CD8-positive, alpha-beta memory T cell (primary cell): Measurements from ENCODE around the gene BTBD9. TPM values are rescaled to one million over a fixed set of nuclear protein-coding genes. Genes with fewer than 3 reads are reported as not detected.

Experiments used
- CTCF ChIA-PET: fragments of 350-600 bp; sonication (Branson Sonifier 250); formaldehyde crosslinking; loops from one replicate; lab custom pipeline; 2021; ENCODE audit warnings: antibody characterized with exemption; lab: Charles Lee
- POLR2A ChIA-PET: fragments of 350-600 bp; sonication (Branson Sonifier 250); formaldehyde crosslinking; loops from one replicate; lab custom pipeline; 2021; ENCODE audit warnings: antibody characterized with exemption; lab: Charles Lee
- DNase-seq, 5 donors: peaks; one replicate each; pipeline versions ENCODE4 v3.0.0 to v3.0.0-alpha.2; 2020 to 2022; ENCODE audit warnings: mixed read lengths in 1 of 5
- H3K27ac ChIP-seq: one replicate; pipeline ENCODE4 v1.7.0; 2013; ENCODE audit warnings: low read depth, mild to moderate bottlenecking, low read length, moderate library complexity
- H3K27me3 ChIP-seq: 2 replicates; pipeline ENCODE4 v1.7.0; 2013; ENCODE audit warnings: low read length, mild to moderate bottlenecking; ENCODE audit not compliant: insufficient read depth, poor library complexity, severe bottlenecking
- H3K36me3 ChIP-seq: 2 replicates; pipeline ENCODE4 v1.7.0; 2013; ENCODE audit warnings: mild to moderate bottlenecking, low read length, moderate library complexity; ENCODE audit not compliant: insufficient read depth
- H3K4me1 ChIP-seq: 2 replicates; pipeline ENCODE4 v1.7.0; 2013; ENCODE audit warnings: mild to moderate bottlenecking, low read length, moderate library complexity; ENCODE audit not compliant: insufficient read depth
- H3K4me3 ChIP-seq: 2 replicates; pipeline ENCODE4 v1.7.0; 2013; ENCODE audit warnings: mild to moderate bottlenecking, low read length
- H3K9me3 ChIP-seq: 2 replicates; pipeline ENCODE4 v1.7.0; 2013; ENCODE audit warnings: mild to moderate bottlenecking, low read length
- H3K27ac Mint-ChIP-seq, 8 donors: one replicate each; pipeline ENCODE4 v1.8.0; 2020 to 2021; ENCODE audit warnings: mixed read lengths in 8 of 8, mild to moderate bottlenecking in 6 of 8, inconsistent platforms in 3 of 8, moderate library complexity in 3 of 8
- H3K27me3 Mint-ChIP-seq, 2 donors: one replicate each; pipeline ENCODE4 v1.8.0; 2020 to 2021; ENCODE audit warnings: mixed read lengths in 2 of 2, mild to moderate bottlenecking in 1 of 2, moderate library complexity in 1 of 2
- H3K36me3 Mint-ChIP-seq, 3 donors: one replicate each; pipeline ENCODE4 v1.8.0; 2020 to 2021; ENCODE audit warnings: mixed read lengths in 3 of 3, inconsistent platforms in 1 of 3, mild to moderate bottlenecking in 1 of 3
- H3K4me1 Mint-ChIP-seq, 3 donors: one replicate each; pipeline ENCODE4 v1.8.0; 2020 to 2021; ENCODE audit warnings: mixed read lengths in 3 of 3, inconsistent platforms in 1 of 3, mild to moderate bottlenecking in 1 of 3
- H3K4me3 Mint-ChIP-seq, 7 donors: one replicate each; pipeline ENCODE4 v1.8.0; 2020 to 2021; ENCODE audit warnings: mixed read lengths in 7 of 7, mild to moderate bottlenecking in 6 of 7, moderate library complexity in 4 of 7, inconsistent platforms in 2 of 7
- H3K9me3 Mint-ChIP-seq, 5 donors: one replicate each; pipeline ENCODE4 v1.8.0; 2020 to 2022; ENCODE audit warnings: mixed read lengths in 5 of 5, mild to moderate bottlenecking in 3 of 5, moderate library complexity in 2 of 5, inconsistent platforms in 1 of 5
- polyA plus RNA-seq: library from polyadenylated mRNA; unstranded; fragments of 300-500 nt; fragmentation: Illumina TruSeq; gene quantifications from one replicate; pipeline ENCODE4 v1.2.3, GENCODE V29; 2021
- total RNA-seq, 2 experiments: library from RNA; stranded (reverse); gene quantifications; one replicate each; pipeline ENCODE4 v1.2.3, GENCODE V29; 2021

Gene BTBD9
- total and polyA plus RNA-seq, 3 experiments from 2014 or later, result 12.2 to 17.7 (median 14.9) TPM

DNA sequence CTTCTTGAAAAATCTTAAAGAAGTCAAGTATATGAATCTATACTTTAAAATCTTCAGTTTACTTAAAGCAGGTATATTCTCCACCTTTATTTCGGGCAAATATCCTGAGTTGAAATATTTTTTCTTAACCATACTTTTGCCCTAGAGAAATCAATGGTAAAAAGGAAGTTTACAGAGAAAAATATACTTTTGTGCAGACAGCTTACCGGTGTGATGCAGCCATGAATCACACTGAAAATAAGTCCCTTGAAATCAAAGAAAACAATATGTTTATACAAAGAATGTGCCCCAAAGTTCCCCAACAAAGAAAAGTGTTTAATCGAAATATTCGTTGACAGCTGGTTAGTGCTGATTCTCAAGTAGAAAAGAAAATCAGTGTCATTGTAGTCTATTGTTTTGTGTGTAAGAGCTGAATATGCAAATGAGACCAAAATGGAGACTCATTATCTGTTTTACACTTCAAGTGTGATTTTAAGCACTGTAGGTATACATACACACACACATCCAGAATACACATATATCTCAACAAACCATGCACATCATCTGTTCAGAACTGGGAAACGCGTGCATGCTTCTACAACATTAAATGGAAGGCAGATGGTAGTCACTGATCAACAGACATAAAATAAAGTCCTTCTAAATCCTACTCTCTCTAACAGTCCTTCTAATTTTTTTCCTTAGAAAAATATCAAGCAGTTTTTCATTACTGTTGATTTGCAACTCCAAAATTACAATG, 73.3 kb downstream of the BTBD9 start:
- Mint-ChIP-seq H3K27me3 (no peaks in the 10 kb centered on the region), H3K9me3 (no peaks in the 10 kb centered on the region), H3K4me3 (no peak overlapping the region), H3K36me3 (peaks cover 18 to 21% (median 20%) of the 10 kb centered on the region in 3 donors), H3K27ac (peak overlapping the region in 1 of 8 donors; percentile 44), H3K4me1 (peaks cover 3 to 11% (median 5%) of the 10 kb centered on the region in 3 donors)
- ChIA-PET POLR2A (no interaction called here), CTCF (no interaction called here)
- no peak for DNase-seq
- Histone ChIP-seq H3K9me3 (no peaks in the 10 kb centered on the region), H3K27me3 (no peaks in the 10 kb centered on the region), H3K4me1 (peaks cover 10% of the 10 kb centered on the region), H3K27ac (no peak overlapping the region), H3K36me3 (no peaks in the 10 kb centered on the region), H3K4me3 (no peak overlapping the region)

- peaks cover 18 to 22% (median 21%) of the 10 kb centered on the region in 3 donors for H3K36me3 Mint-ChIP-seq
These were observed 75.4 kb downstream of the BTBD9 start for GRCh38 chr6:38564301-38564700.

GRCh38 chr6:38555606-38556005, 84.1 kb downstream of the BTBD9 start:
- no peaks in the 10 kb centered on the region for H3K9me3 Mint-ChIP-seq
- H3K27ac ChIP-seq, result no peak overlapping the region
- H3K36me3 ChIP-seq, result no peaks in the 10 kb centered on the region
- H3K27ac Mint-ChIP-seq, result no peak overlapping the region
- H3K4me1 Mint-ChIP-seq, result peaks cover 0 to 9% (median 0%) of the 10 kb centered on the region in 3 donors
- H3K27me3 Mint-ChIP-seq, result no peaks in the 10 kb centered on the region
- no peaks in the 10 kb centered on the region for H3K27me3 ChIP-seq
- no peaks in the 10 kb centered on the region for H3K9me3 ChIP-seq
- no peak overlapping the region for H3K4me3 Mint-ChIP-seq
- CTCF ChIA-PET, result no interaction called here
- no peak for DNase-seq
- no peaks in the 10 kb centered on the region for H3K4me1 ChIP-seq
- peaks cover 3 to 10% (median 5%) of the 10 kb centered on the region in 3 donors for H3K36me3 Mint-ChIP-seq
- POLR2A ChIA-PET, result no interaction called here
- H3K4me3 ChIP-seq, result no peak overlapping the region

More at GRCh38 chr6:38564301-38564700, 75.4 kb downstream of the BTBD9 start:
- Histone ChIP-seq H3K9me3 (no peaks in the 10 kb centered on the region), H3K4me1 (no peaks in the 10 kb centered on the region), H3K27ac (no peak overlapping the region), H3K27me3 (no peaks in the 10 kb centered on the region), H3K36me3 (no peaks in the 10 kb centered on the region), H3K4me3 (no peak overlapping the region)
- ChIA-PET CTCF (no interaction called here), POLR2A (no interaction called here)
- H3K27me3 Mint-ChIP-seq, result no peaks in the 10 kb centered on the region
- no peak for DNase-seq
- H3K27ac Mint-ChIP-seq, result peak overlapping the region in 2 of 8 donors; percentile 3 to 6
- H3K4me3 Mint-ChIP-seq, result no peak overlapping the region
- H3K4me1 Mint-ChIP-seq, result peaks cover 0 to 4% (median 0%) of the 10 kb centered on the region in 3 donors
- no peaks in the 10 kb centered on the region for H3K9me3 Mint-ChIP-seq

DNA sequence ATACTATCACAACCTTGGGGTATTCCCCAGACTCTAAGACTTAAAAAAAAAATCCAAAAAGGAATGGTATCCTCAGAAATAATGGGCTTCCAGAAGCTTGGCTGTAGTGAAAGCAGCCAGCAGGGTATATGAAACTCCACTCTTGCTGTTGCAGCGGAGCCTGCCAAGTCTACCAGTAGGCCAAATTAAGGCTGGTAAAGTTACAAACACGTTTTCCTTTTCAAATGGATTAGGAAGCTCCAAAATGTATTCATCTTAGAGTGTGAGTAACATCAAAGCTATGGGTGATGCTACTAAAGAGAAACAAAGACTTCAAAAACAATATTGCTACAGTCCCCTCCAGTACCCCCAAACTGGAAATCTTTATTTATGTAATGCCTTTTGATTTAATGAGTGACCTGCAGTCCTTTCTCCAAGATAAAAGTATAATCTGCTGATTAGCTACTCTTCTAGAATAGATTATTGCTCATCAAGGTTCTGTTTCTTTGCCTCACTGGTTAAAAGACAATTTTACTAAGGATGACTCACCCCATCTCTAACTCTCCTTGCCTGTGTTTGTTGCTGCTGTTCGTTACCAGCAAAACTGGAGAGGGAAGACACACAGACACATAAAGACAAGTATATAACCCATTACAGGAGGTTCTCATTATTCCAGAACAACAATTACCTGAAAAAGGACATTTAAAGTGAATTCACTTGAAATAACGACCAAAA, 84.9 kb downstream of the BTBD9 start:
- Histone ChIP-seq H3K9me3 (no peaks in the 10 kb centered on the region), H3K27me3 (no peaks in the 10 kb centered on the region), H3K4me3 (no peak overlapping the region), H3K36me3 (no peaks in the 10 kb centered on the region), H3K27ac (no peak overlapping the region), H3K4me1 (no peaks in the 10 kb centered on the region)
- no peaks in the 10 kb centered on the region for H3K9me3 Mint-ChIP-seq
- no peak for DNase-seq
- ChIA-PET CTCF (interaction anchor here (0.6 kb wide), 1 partner anchor 111 kb away, joined by 3 read pairs; no protein-coding TSS in a partner anchor), POLR2A (no interaction called here)
- peaks cover 0 to 9% (median 0%) of the 10 kb centered on the region in 3 donors for H3K4me1 Mint-ChIP-seq
- H3K4me3 Mint-ChIP-seq, result no peak overlapping the region
- H3K36me3 Mint-ChIP-seq, result peaks cover 3 to 10% (median 5%) of the 10 kb centered on the region in 3 donors
- no peaks in the 10 kb centered on the region for H3K27me3 Mint-ChIP-seq
- no peak overlapping the region for H3K27ac Mint-ChIP-seq

- peaks cover under 1 to 9% (median 2%) of the 10 kb centered on the region in 3 donors for H3K36me3 Mint-ChIP-seq
- H3K4me1 ChIP-seq, result no peaks in the 10 kb centered on the region
- no peaks in the 10 kb centered on the region for H3K36me3 ChIP-seq
- no peak for DNase-seq
- no peaks in the 10 kb centered on the region for H3K9me3 Mint-ChIP-seq
- POLR2A ChIA-PET, result no interaction called here
- H3K4me3 Mint-ChIP-seq, result no peak overlapping the region
- H3K27me3 ChIP-seq, result no peaks in the 10 kb centered on the region
- H3K9me3 ChIP-seq, result no peaks in the 10 kb centered on the region
- no peak overlapping the region for H3K27ac Mint-ChIP-seq
- CTCF ChIA-PET, result no interaction called here
- no peak overlapping the region for H3K27ac ChIP-seq
- no peak overlapping the region for H3K4me3 ChIP-seq
- peaks cover 0 to 2% (median 0%) of the 10 kb centered on the region in 3 donors for H3K4me1 Mint-ChIP-seq
- no peaks in the 10 kb centered on the region for H3K27me3 Mint-ChIP-seq
These were observed 85.7 kb downstream of the BTBD9 start for GRCh38 chr6:38554014-38554413.

GRCh38 chr6:38552121-38552520, 87.6 kb downstream of the BTBD9 start:
- Histone ChIP-seq H3K36me3 (no peaks in the 10 kb centered on the region), H3K4me3 (no peak overlapping the region), H3K27me3 (no peaks in the 10 kb centered on the region), H3K4me1 (no peaks in the 10 kb centered on the region), H3K27ac (no peak overlapping the region), H3K9me3 (no peaks in the 10 kb centered on the region)
- H3K9me3 Mint-ChIP-seq, result no peaks in the 10 kb centered on the region
- ChIA-PET CTCF (no interaction called here), POLR2A (no interaction called here)
- no peak overlapping the region for H3K27ac Mint-ChIP-seq
- H3K36me3 Mint-ChIP-seq, result peaks cover 3 to 11% (median 8%) of the 10 kb centered on the region in 3 donors
- DNase-seq, result no peak
- no peaks in the 10 kb centered on the region for H3K27me3 Mint-ChIP-seq
- H3K4me1 Mint-ChIP-seq, result no peaks in the 10 kb centered on the region
- no peak overlapping the region for H3K4me3 Mint-ChIP-seq

DNA sequence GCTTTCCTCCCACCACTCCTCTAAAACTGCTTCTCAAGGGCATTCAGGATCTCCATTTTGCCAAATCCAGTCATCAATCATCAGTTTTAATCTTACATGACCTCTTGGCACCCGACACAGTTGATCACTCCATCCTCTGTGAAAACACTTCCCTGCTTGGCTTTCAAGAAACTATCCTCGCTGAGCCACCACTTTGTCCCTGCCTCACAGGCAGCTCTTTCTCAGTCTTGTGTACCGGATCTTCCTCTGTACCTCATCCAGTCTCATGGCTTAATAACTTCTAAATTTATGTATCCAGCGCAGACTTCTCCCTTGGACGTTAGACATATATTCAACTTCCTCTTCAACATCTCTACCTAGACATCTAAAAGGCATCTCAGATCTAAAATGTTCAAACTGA, 89.9 kb downstream of the BTBD9 start:
- H3K4me1 Mint-ChIP-seq, result no peaks in the 10 kb centered on the region
- H3K4me3 ChIP-seq, result no peak overlapping the region
- H3K4me3 Mint-ChIP-seq, result no peak overlapping the region
- no peaks in the 10 kb centered on the region for H3K9me3 Mint-ChIP-seq
- no peaks in the 10 kb centered on the region for H3K4me1 ChIP-seq
- H3K9me3 ChIP-seq, result no peaks in the 10 kb centered on the region
- H3K27ac ChIP-seq, result no peak overlapping the region
- H3K36me3 Mint-ChIP-seq, result peaks cover 3 to 19% (median 13%) of the 10 kb centered on the region in 3 donors
- CTCF ChIA-PET, result no interaction called here
- POLR2A ChIA-PET, result no interaction called here
- DNase-seq, result no peak
- H3K27me3 Mint-ChIP-seq, result no peaks in the 10 kb centered on the region
- H3K36me3 ChIP-seq, result no peaks in the 10 kb centered on the region
- no peaks in the 10 kb centered on the region for H3K27me3 ChIP-seq
- no peak overlapping the region for H3K27ac Mint-ChIP-seq

GRCh38 chr6:38549180-38549579, 90.5 kb downstream of the BTBD9 start:
- POLR2A ChIA-PET, result no interaction called here
- no peak for DNase-seq
- no peaks in the 10 kb centered on the region for H3K9me3 Mint-ChIP-seq
- H3K36me3 Mint-ChIP-seq, result peaks cover 7 to 21% (median 15%) of the 10 kb centered on the region in 3 donors
- no peaks in the 10 kb centered on the region for H3K27me3 Mint-ChIP-seq
- Histone ChIP-seq H3K9me3 (no peaks in the 10 kb centered on the region), H3K27ac (no peak overlapping the region), H3K27me3 (no peaks in the 10 kb centered on the region), H3K4me3 (no peak overlapping the region), H3K4me1 (no peaks in the 10 kb centered on the region), H3K36me3 (no peaks in the 10 kb centered on the region)
- no peak overlapping the region for H3K27ac Mint-ChIP-seq
- H3K4me1 Mint-ChIP-seq, result no peaks in the 10 kb centered on the region
- no peak overlapping the region for H3K4me3 Mint-ChIP-seq
- CTCF ChIA-PET, result no interaction called here
